ENCODE measurements around the gene VPS13D. TPM values are rescaled to one million over a fixed set of nuclear protein-coding genes. Genes with fewer than 3 reads are reported as not detected.

VPS13D gene
- polyA plus RNA-seq, 1 of the 3 experiments (the other 2 are of a cell fraction), result 15.0 TPM

GRCh38 chr1:12358499-12358898 is 128.7 kb downstream of the VPS13D start:
- Histone ChIP-seq H3K36me3 (replicated peaks in 1 of 2; ENCODE audit: control insufficient read depth in 1 of 2, insufficient read depth in 2 of 2, low read length in 1 of 2) (peaks cover 48 to 59% of the 10 kb centered on the region in 2 experiments), H3K9me3 (no peaks in the 10 kb centered on the region), H3K9me2 (no peaks in the 10 kb centered on the region), H4K20me1 (ENCODE audit: insufficient read depth) (no peaks in the 10 kb centered on the region), H3K9ac (no peak overlapping the region), H3K4me3 (ENCODE audit: low read depth in 2 of 2, low read length in 1 of 2) (no peak overlapping the region), H3K27me3 (ENCODE audit: insufficient read depth) (no peaks in the 10 kb centered on the region), H3K79me2 (ENCODE audit: insufficient read depth) (no peaks in the 10 kb centered on the region), H2AFZ (ENCODE audit: low read depth) (no peak overlapping the region), H3K4me2 (no peak overlapping the region), H3F3A (replicated peaks; ENCODE audit: insufficient read depth) (peaks cover 8% of the 10 kb centered on the region), H3K4me1 (ENCODE audit: control insufficient read depth in 1 of 2, insufficient read depth in 2 of 2, low read depth in 1 of 2, low read length in 1 of 2) (no peaks in the 10 kb centered on the region), H3K27ac (ENCODE audit: low read depth in 2 of 2, low read length in 1 of 2) (no peak overlapping the region)
- TF ChIP-seq FOSL2 (IDR thresholded peaks at IDR 0.05; ENCODE audit: borderline replicate concordance, low read depth) (no peak), RAD21 (IDR thresholded peaks at IDR 0.05; ENCODE audit: low read length) (no peak), SIN3A (IDR thresholded peaks at IDR 0.05; ENCODE audit: borderline replicate concordance, low read depth, low read length) (no peak), FOXJ3 (CRISPR knock-in tag; IDR thresholded peaks at IDR 0.05) (no peak), MXI1 (IDR thresholded peaks at IDR 0.05; ENCODE audit: low read depth, low read length) (no peak), ELF1 (IDR thresholded peaks at IDR 0.05) (no peak), GABPA (IDR thresholded peaks at IDR 0.05; ENCODE audit: low read depth) (no peak), CTCF (IDR thresholded peaks at IDR 0.05) (no peak), TCF12 (IDR thresholded peaks at IDR 0.05) (no peak), MEF2A (IDR thresholded peaks at IDR 0.05; ENCODE audit: borderline replicate concordance, low read depth) (no peak), TEAD4 (IDR thresholded peaks at IDR 0.05; ENCODE audit: borderline replicate concordance, insufficient read depth) (no peak), RXRA (IDR thresholded peaks at IDR 0.05; ENCODE audit: borderline replicate concordance, low read depth) (no peak), IRF3 (IDR thresholded peaks at IDR 0.05; ENCODE audit: low read depth, low read length) (no peak), CHD2 (IDR thresholded peaks at IDR 0.05; ENCODE audit: low read length, partially characterized antibody) (no peak), ZBTB33 (IDR thresholded peaks at IDR 0.05; ENCODE audit: borderline replicate concordance, low read depth) (no peak), NRF1 (IDR thresholded peaks at IDR 0.05; ENCODE audit: low read depth, low read length) (no peak), GATA2 (CRISPR knock-in tag; IDR thresholded peaks at IDR 0.05) (no peak)
- TF ChIP-seq, protein P1, sequence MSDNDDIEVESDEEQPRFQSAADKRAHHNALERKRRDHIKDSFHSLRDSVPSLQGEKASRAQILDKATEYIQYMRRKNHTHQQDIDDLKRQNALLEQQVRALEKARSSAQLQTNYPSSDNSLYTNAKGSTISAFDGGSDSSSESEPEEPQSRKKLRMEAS (IDR thresholded peaks at IDR 0.05; ENCODE audit: low read depth), result no peak
- TF ChIP-seq, protein P2, sequence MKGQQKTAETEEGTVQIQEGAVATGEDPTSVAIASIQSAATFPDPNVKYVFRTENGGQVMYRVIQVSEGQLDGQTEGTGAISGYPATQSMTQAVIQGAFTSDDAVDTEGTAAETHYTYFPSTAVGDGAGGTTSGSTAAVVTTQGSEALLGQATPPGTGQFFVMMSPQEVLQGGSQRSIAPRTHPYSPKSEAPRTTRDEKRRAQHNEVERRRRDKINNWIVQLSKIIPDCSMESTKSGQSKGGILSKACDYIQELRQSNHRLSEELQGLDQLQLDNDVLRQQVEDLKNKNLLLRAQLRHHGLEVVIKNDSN (IDR thresholded peaks at IDR 0.05; ENCODE audit: borderline replicate concordance, low read depth), result no peak
- POLR2A ChIA-PET, result no interaction called here
- CTCF ChIA-PET, result no interaction called here
- WGBS (ENCODE audit: low lambda C conversion rate), result 99% methylated on average over 4 of the region's 6 CpGs
- no peak for DNase-seq

All from SK-N-SH (cell line).